K562 (cell line): ENCODE results near the gene ARMH1. TPM values are rescaled to one million over a fixed set of nuclear protein-coding genes. Genes with fewer than 3 reads are reported as not detected.
A peak's percentile ranks its signal among the peaks of the same experiment; 100 is the strongest.

ENCODE experiments used
- ATF1 ChIP-seq, 2 experiments: fragments of 450-650 bp in 1 of 2; IDR thresholded peaks; 2 replicates each; pipeline ENCODE4 v1.6.1; 2016; ENCODE audit warnings: missing compliant biosample characterization in 1 of 2, missing genetic modification characterization in 1 of 2
- DACH1 ChIP-seq: fragments of 450-650 bp; IDR thresholded peaks from 2 replicates; pipeline ENCODE4 v1.6.1; 2018; ENCODE audit not compliant: partially characterized antibody
- EHMT2 ChIP-seq: fragments of 450-650 bp; IDR thresholded peaks from 2 replicates; pipeline ENCODE4 v1.6.1; 2018; ENCODE audit warnings: antibody characterized with exemption
- ESRRB ChIP-seq: fragments of 250-450 bp; sonication (Bioruptor Pico); IDR thresholded peaks from 2 replicates; pipeline ENCODE4 v1.5.0; 2020; ENCODE audit warnings: mild to moderate bottlenecking, moderate library complexity, borderline replicate concordance
- GTF3C2 ChIP-seq: IDR thresholded peaks from 3 replicates; pipeline ENCODE4 v1.6.1; 2011; ENCODE audit warnings: borderline replicate concordance, mild to moderate bottlenecking, moderate library complexity; ENCODE audit not compliant: insufficient read length; ENCODE audit errors: extremely low read depth
- JUNB ChIP-seq: fragments of 450-650 bp; formaldehyde crosslinking; conservative IDR thresholded peaks from 2 replicates; pipeline ENCODE4 v1.4.0; 2020; ENCODE audit warnings: mild to moderate bottlenecking
- KDM1A ChIP-seq, 2 experiments: fragments of 450-650 bp; IDR thresholded peaks; 2 replicates each; pipeline ENCODE4 v1.6.1; 2016; ENCODE audit warnings: mild to moderate bottlenecking in 2 of 2
- MTF1 ChIP-seq: fragments of 250-450 bp; sonication (Bioruptor Pico); IDR thresholded peaks from 2 replicates; pipeline ENCODE4 v1.9.0; 2021; ENCODE audit warnings: moderate library complexity, mild to moderate bottlenecking, inconsistent platforms, borderline replicate concordance
- PTRF ChIP-seq: fragments of 450-650 bp; IDR thresholded peaks from 2 replicates; pipeline ENCODE4 v1.6.1; 2016; ENCODE audit warnings: mild to moderate bottlenecking, missing genetic modification characterization, missing compliant biosample characterization
- RFX1 ChIP-seq: fragments of 450-650 bp; IDR thresholded peaks from 2 replicates; pipeline ENCODE4 v1.6.1; 2016; ENCODE audit warnings: mild to moderate bottlenecking, moderate library complexity
- SIX5 ChIP-seq, 2 experiments: IDR thresholded peaks; 2 replicates each; pipeline ENCODE4 v1.6.1; 2011; ENCODE audit warnings: low read length in 2 of 2, borderline replicate concordance in 1 of 2, low read depth in 1 of 2, mild to moderate bottlenecking in 1 of 2, moderate library complexity in 1 of 2; ENCODE audit not compliant: insufficient read depth in 1 of 2
- STAT5A ChIP-seq: IDR thresholded peaks from 2 replicates; pipeline ENCODE4 v1.6.1; 2012; ENCODE audit warnings: low read length, inconsistent platforms, borderline replicate concordance
- STAT5B ChIP-seq: fragments of 250-450 bp; sonication (Bioruptor Pico); IDR thresholded peaks from 2 replicates; pipeline ENCODE4 v1.8.0; 2021; ENCODE audit warnings: mild to moderate bottlenecking, inconsistent platforms
- TAL1 ChIP-seq: fragments of 450-650 bp; IDR thresholded peaks from 2 replicates; pipeline ENCODE4 v1.6.1; 2016; ENCODE audit warnings: mild to moderate bottlenecking
- TCF15 ChIP-seq: fragments of 250-450 bp; sonication (Bioruptor Pico); IDR thresholded peaks from 2 replicates; pipeline ENCODE4 v1.8.0; 2022; ENCODE audit warnings: moderate library complexity, mild to moderate bottlenecking, inconsistent platforms
- TCFL5 ChIP-seq: fragments of 250-450 bp; sonication (Bioruptor Pico); conservative IDR thresholded peaks from 2 replicates; pipeline ENCODE4 v1.6.1; 2021; ENCODE audit warnings: mild to moderate bottlenecking, moderate library complexity, matching md5 sums
- ZBTB7A ChIP-seq: IDR thresholded peaks from 2 replicates; pipeline ENCODE4 v1.6.1; 2011; ENCODE audit warnings: low read depth, mild to moderate bottlenecking, low read length, moderate library complexity, borderline replicate concordance; ENCODE audit not compliant: control insufficient read depth
- ZNF174 ChIP-seq: fragments of 250-450 bp; sonication (Bioruptor Pico); IDR thresholded peaks from 2 replicates; pipeline ENCODE4 v1.4.0; 2020; ENCODE audit warnings: mild to moderate bottlenecking
- ZNF263 ChIP-seq: sonication (generic); formaldehyde crosslinking; IDR thresholded peaks from 2 replicates; pipeline ENCODE4 v1.8.0; 2022; ENCODE audit warnings: mild to moderate bottlenecking, missing genetic modification reagents, borderline replicate concordance
- ZNF696 ChIP-seq: fragments of 250-450 bp; sonication (Bioruptor Pico); conservative IDR thresholded peaks from 2 replicates; pipeline ENCODE4 v1.4.0; 2020; ENCODE audit warnings: mild to moderate bottlenecking, moderate library complexity
- polyA plus RNA-seq, 8 experiments: library from polyadenylated mRNA; depleted of rRNA in 4 of 8; stranded (reverse) in 5 of 8; unstranded in 3 of 8; fragments of >200 nt; fragmentation: Nextera tagmentation in 2 of 8; fragmentation: Illumina TruSeq in 1 of 8; extraction: Ambion mirVana in 2 of 8; extraction: Trizol in 1 of 8; gene quantifications; 2 replicates each; pipeline versions ENCODE4 v1.2.1 to v1.2.3, GENCODE V29; 2011 to 2014; ENCODE audit warnings: inconsistent platforms in 1 of 8, missing spikeins in 1 of 8
- total RNA-seq, 7 experiments: library from RNA; depleted of rRNA in 6 of 7; stranded (reverse); fragments of >200 nt in 6 of 7; fragmentation: Illumina TruSeq in 2 of 7; extraction: Trizol in 2 of 7; gene quantifications; 2 replicates each; pipeline versions ENCODE4 v1.2.1 to v1.2.3, GENCODE V29; 2011 to 2021; ENCODE audit warnings: low replicate concordance in 1 of 7
- TF ChIP-seq, protein P1 (sequence below): fragments of 250-450 bp; sonication (Bioruptor Pico); IDR thresholded peaks from 2 replicates; pipeline ENCODE4 v1.4.0; 2020; ENCODE audit warnings: mild to moderate bottlenecking, moderate library complexity
- TF ChIP-seq, protein P2 (sequence below): sonication (generic); formaldehyde crosslinking; IDR thresholded peaks from 2 replicates; pipeline ENCODE4 v1.8.1; 2023; ENCODE audit warnings: mild to moderate bottlenecking, missing genetic modification reagents

Gene ARMH1
- total and polyA plus RNA-seq, 9 of the 15 experiments (the other 6 are each of a cell fraction or from before 2014, with no cell fraction given), result 0.41 TPM; not detected in 8

- TF ChIP-seq PTRF, result 0 out of 2 replicates have a peak, but pooled peaks have one; percentile 42
- TF ChIP-seq GTF3C2, result no peak
- peak; percentile 52; the same call in 1 of the 2 replicates for TF ChIP-seq ZBTB7A
- peak; percentile 78 for TF ChIP-seq JUNB
- TF ChIP-seq SIX5 (IDR thresholded peaks at IDR 0.05; ENCODE audit: borderline replicate concordance in 1 of 2, insufficient read depth in 1 of 2, low read depth in 1 of 2, low read length in 2 of 2), result peak; percentile 40 to 67
- TF ChIP-seq DACH1, result peak; percentile 61
- peak; percentile 57; the same call in 1 of the 2 replicates for TF ChIP-seq ZNF263 (CRISPR knock-in tag)
- peak; percentile 96 for TF ChIP-seq ZNF174 (CRISPR knock-in tag)
- TF ChIP-seq, protein P1, sequence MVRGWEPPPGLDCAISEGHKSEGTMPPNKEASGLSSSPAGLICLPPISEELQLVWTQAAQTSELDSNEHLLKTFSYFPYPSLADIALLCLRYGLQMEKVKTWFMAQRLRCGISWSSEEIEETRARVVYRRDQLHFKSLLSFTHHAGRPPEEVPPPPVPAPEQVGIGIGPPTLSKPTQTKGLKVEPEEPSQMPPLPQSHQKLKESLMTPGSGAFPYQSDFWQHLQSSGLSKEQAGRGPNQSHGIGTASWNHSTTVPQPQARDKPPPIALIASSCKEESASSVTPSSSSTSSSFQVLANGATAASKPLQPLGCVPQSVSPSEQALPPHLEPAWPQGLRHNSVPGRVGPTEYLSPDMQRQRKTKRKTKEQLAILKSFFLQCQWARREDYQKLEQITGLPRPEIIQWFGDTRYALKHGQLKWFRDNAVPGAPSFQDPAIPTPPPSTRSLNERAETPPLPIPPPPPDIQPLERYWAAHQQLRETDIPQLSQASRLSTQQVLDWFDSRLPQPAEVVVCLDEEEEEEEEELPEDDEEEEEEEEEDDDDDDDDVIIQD (CRISPR knock-in tag), result no peak
- TF ChIP-seq RFX1, result peak; percentile 77
- peak; percentile 100 for TF ChIP-seq ZNF696 (CRISPR knock-in tag)
- TF ChIP-seq TCFL5 (CRISPR knock-in tag), result peak; percentile 82
- TF ChIP-seq TAL1, result peak; percentile 54
- peak; percentile 94 for TF ChIP-seq STAT5A
- 0 out of 2 replicates have a peak, but pooled peaks have one; percentile 69 for TF ChIP-seq TCF15 (CRISPR knock-in tag)
- no peak for TF ChIP-seq ATF1 (CRISPR knock-in tag; IDR thresholded peaks at IDR 0.05)
- TF ChIP-seq ATF1 (tag; IDR thresholded peaks at IDR 0.05), result peak; percentile 83
- peak; percentile 99 for TF ChIP-seq ESRRB (CRISPR knock-in tag)
- no peak for TF ChIP-seq MTF1 (CRISPR knock-in tag)
- peak; percentile 65 to 72 for TF ChIP-seq KDM1A (IDR thresholded peaks at IDR 0.05)
- TF ChIP-seq STAT5B (CRISPR knock-in tag), result no peak
- 0 out of 2 replicates have a peak, but pooled peaks have one; percentile 50 for TF ChIP-seq EHMT2
- TF ChIP-seq, protein P2, sequence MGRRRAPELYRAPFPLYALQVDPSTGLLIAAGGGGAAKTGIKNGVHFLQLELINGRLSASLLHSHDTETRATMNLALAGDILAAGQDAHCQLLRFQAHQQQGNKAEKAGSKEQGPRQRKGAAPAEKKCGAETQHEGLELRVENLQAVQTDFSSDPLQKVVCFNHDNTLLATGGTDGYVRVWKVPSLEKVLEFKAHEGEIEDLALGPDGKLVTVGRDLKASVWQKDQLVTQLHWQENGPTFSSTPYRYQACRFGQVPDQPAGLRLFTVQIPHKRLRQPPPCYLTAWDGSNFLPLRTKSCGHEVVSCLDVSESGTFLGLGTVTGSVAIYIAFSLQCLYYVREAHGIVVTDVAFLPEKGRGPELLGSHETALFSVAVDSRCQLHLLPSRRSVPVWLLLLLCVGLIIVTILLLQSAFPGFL (CRISPR knock-in tag), result no peak; the same call in 1 of the 2 replicates
These were observed 47.2 kb downstream of the ARMH1 start (continued) for GRCh38 chr1:44721485-44722361.
